Astrocyte of the spinal cord (primary cell): ENCODE measurements around the gene TNFRSF1A.

Experiments used
- DNase-seq: peaks from one replicate; pipeline ENCODE4 v3.0.0; 2011; ENCODE audit warnings: low read depth, low spot score
- H3K4me3 ChIP-seq: 2 replicates; pipeline ENCODE4 v1.5.1; 2011; ENCODE audit warnings: low read depth, mild to moderate bottlenecking, low read length, moderate library complexity
- in situ Hi-C: cut with HindIII; loops from 2 replicates; pipeline ENCODE4 v1.10.0; 2017; ENCODE audit warnings: low sequenced_read_pairs
- TF ChIP-seq, protein P1 (sequence below): IDR thresholded peaks from 2 replicates; pipeline ENCODE4 v1.5.1; 2012; ENCODE audit warnings: low read depth, mild to moderate bottlenecking, low read length, inconsistent platforms

The TNFRSF1A gene

DNA sequence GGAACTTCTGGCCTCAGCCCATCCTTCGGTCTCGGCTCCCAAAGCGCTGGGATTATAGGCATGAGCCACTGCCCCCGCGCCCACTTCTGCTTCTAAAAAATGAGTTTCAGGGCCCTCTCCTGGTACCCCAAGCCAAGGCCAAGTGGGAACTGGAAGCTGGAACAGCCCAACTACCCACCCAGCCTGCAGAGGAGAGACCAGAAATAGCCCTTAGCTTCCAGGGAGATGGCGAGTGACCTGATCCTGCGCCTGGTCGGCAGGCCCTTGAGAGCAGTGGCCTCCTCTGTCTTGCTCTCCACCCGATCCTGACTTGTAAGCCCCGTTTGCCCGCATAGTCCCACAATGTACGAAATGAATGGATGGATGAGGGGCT is 62.6 kb downstream of the TNFRSF1A start:
- DNase-seq, result no peak

More for the DNA sequence above, 62.6 kb downstream of the TNFRSF1A start:
- in situ Hi-C loops, result no loop called here
- H3K4me3 ChIP-seq, result no peak overlapping the region
- TF ChIP-seq, protein P1, sequence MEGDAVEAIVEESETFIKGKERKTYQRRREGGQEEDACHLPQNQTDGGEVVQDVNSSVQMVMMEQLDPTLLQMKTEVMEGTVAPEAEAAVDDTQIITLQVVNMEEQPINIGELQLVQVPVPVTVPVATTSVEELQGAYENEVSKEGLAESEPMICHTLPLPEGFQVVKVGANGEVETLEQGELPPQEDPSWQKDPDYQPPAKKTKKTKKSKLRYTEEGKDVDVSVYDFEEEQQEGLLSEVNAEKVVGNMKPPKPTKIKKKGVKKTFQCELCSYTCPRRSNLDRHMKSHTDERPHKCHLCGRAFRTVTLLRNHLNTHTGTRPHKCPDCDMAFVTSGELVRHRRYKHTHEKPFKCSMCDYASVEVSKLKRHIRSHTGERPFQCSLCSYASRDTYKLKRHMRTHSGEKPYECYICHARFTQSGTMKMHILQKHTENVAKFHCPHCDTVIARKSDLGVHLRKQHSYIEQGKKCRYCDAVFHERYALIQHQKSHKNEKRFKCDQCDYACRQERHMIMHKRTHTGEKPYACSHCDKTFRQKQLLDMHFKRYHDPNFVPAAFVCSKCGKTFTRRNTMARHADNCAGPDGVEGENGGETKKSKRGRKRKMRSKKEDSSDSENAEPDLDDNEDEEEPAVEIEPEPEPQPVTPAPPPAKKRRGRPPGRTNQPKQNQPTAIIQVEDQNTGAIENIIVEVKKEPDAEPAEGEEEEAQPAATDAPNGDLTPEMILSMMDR, result no peak
